ENCODE results near the gene ADAT1.

The ADAT1 gene, protein sequence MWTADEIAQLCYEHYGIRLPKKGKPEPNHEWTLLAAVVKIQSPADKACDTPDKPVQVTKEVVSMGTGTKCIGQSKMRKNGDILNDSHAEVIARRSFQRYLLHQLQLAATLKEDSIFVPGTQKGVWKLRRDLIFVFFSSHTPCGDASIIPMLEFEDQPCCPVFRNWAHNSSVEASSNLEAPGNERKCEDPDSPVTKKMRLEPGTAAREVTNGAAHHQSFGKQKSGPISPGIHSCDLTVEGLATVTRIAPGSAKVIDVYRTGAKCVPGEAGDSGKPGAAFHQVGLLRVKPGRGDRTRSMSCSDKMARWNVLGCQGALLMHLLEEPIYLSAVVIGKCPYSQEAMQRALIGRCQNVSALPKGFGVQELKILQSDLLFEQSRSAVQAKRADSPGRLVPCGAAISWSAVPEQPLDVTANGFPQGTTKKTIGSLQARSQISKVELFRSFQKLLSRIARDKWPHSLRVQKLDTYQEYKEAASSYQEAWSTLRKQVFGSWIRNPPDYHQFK

DNA sequence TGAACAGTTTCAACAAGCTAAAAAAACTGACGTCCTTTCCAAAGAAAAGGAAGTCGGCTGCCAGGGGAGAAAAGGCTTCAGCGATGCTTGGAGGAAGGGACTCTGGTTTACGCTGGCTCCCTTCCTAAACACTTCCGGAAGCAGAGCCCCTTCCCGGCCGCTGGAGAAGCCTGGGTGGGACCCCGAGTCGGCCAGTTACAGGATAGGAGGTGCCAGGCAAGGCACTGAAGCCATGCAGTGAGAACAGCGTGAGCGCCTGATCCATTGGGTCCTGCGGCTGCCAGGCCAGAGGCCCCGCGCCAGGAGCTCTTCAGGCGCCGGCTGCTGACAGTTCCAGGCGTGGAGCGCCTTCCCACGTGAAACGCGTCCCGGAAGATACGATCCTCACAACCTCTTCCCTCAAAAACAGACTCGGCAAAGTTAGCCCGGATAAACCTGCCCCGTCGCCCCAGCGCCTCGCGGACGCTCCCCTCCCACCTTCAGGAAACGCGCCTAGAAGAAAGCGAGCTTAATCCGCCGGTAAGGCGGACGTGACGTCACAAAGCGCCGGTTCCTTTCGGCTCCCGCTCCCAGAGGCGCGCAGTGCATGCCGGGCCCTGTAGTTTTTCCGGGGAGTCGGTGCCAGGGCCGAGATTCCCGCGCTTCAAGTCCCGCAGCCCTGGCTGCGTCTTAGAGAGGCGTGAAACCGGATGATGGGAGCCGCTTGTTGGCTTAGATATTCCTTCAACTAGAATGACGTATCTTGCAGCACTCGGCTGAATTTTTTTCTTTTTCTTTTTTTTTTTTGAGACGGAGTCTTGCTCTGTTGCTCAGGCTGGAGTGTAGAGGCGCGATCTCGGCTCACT, at the start of gene ADAT1:
TSS of gene ADAT1 (minus strand) at position 521 of the 845 bp plus-strand sequence. CDS start 2,482 bp downstream, outside the sequence.
- H3K36me3 ChIP-seq (ENCODE audit: control insufficient read depth, low read depth, low read length), result peaks cover 44% of the 10 kb centered on the region
- peak within 1 kb of the TSS; percentile 91 for H3K9ac ChIP-seq (ENCODE audit: low read length)
- peak within 1 kb of the TSS; percentile 85 for H3K4me3 ChIP-seq (ENCODE audit: low read length)
- no peaks in the 10 kb centered on the region for H3K9me3 ChIP-seq (ENCODE audit: control insufficient read depth, low read depth, low read length)
- H3K27ac ChIP-seq (ENCODE audit: low read length), result peak within 1 kb of the TSS; percentile 76
- H3K4me1 ChIP-seq (ENCODE audit: control insufficient read depth, low read depth, low read length), result no peaks in the 10 kb centered on the region
- no peaks in the 10 kb centered on the region for H3K27me3 ChIP-seq (ENCODE audit: control insufficient read depth, insufficient read depth, low read length)

DNA sequence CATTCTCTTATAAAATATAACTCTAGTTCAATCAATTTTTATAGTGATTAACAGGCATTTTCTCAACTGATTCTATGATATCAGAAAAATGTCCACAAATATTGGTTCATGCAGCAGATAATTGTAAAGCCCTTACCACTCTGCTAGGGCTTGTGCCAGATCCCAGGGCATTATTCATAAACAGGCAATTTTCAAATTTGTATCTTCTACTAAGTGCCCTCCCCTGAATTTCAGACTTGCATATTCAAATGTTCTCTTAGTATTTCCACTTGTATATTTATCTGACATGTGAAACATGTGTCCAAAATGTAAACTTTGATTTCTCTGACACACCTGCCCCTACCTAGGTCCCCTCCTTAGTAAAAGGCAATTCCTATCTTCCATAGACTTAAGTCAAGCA, 44.4 kb upstream of the ADAT1 start:
- H3K4me3 ChIP-seq (ENCODE audit: low read length), result no peak overlapping the region
- H3K36me3 ChIP-seq (ENCODE audit: control insufficient read depth, low read depth, low read length), result no peaks in the 10 kb centered on the region
- no peak overlapping the region for H3K27ac ChIP-seq (ENCODE audit: low read length)
- H3K9me3 ChIP-seq (ENCODE audit: control insufficient read depth, low read depth, low read length), result no peaks in the 10 kb centered on the region
- no peak overlapping the region for H3K9ac ChIP-seq (ENCODE audit: low read length)
- H3K27me3 ChIP-seq (ENCODE audit: control insufficient read depth, insufficient read depth, low read length), result no peaks in the 10 kb centered on the region
- no peaks in the 10 kb centered on the region for H3K4me1 ChIP-seq (ENCODE audit: control insufficient read depth, low read depth, low read length)

DNA sequence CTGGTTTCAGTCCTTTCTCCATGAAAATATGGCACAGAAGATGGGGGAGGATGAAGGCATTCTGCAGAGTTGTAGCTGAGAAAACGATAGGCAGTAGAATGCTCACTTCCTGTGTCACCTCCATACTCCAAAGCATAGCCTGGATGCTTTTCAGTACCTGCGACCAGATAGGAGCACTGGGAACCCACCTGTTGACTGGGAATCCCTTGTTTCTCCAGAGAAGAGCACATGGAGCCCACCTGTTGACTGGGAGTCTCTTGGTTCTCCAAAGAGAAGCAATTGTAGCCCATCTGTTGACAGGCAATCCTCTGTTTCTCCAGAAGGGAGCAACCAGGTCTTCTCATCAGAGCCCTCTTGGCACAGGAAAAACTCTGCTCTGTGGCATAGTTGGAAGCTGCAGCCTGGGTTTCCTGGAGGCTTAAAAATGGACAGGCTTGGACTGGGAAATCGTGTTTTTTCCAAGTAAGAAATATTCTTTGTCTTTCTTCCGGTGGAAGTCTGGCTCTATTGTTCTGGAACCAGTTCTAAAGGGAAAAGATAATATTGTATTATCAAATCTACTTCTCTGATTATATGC, 37.7 kb upstream of the ADAT1 start:
- Histone ChIP-seq H3K9ac (ENCODE audit: low read length) (no peak overlapping the region), H3K4me1 (ENCODE audit: control insufficient read depth, low read depth, low read length) (no peaks in the 10 kb centered on the region)

DNA sequence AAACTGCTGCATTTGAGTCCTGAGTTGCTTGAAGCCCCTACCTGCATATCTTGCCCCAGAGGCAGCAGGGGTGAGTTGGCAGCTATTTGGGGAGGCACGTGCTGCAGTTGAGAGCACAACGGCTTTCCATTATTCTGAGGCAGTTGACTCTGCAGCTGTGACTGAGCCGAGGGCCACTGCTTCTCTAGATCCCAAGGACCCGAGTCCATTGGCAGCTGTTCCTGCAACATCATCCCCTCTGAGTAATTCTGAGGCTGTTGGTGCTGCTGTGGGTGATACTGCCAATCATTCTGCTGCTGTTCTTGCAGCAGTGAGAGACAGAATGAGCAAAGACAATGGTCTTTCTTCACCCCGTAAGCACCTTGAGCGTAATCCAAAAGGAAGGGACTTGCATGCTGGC, 37.2 kb upstream of the ADAT1 start:
- H3K27me3 ChIP-seq (ENCODE audit: control insufficient read depth, insufficient read depth, low read length), result no peaks in the 10 kb centered on the region
- H3K9ac ChIP-seq (ENCODE audit: low read length), result no peak overlapping the region
- peaks cover 29% of the 10 kb centered on the region for H3K36me3 ChIP-seq (ENCODE audit: control insufficient read depth, low read depth, low read length)
- no peak overlapping the region for H3K27ac ChIP-seq (ENCODE audit: low read length)
- no peaks in the 10 kb centered on the region for H3K9me3 ChIP-seq (ENCODE audit: control insufficient read depth, low read depth, low read length)
- H3K4me1 ChIP-seq (ENCODE audit: control insufficient read depth, low read depth, low read length), result no peaks in the 10 kb centered on the region
- H3K4me3 ChIP-seq (ENCODE audit: low read length), result no peak overlapping the region

More for the DNA sequence above, 37.7 kb upstream of the ADAT1 start:
- Histone ChIP-seq H3K9me3 (ENCODE audit: control insufficient read depth, low read depth, low read length) (no peaks in the 10 kb centered on the region), H3K27me3 (ENCODE audit: control insufficient read depth, insufficient read depth, low read length) (no peaks in the 10 kb centered on the region), H3K27ac (ENCODE audit: low read length) (no peak overlapping the region), H3K36me3 (ENCODE audit: control insufficient read depth, low read depth, low read length) (peaks cover 24% of the 10 kb centered on the region), H3K4me3 (ENCODE audit: low read length) (no peak overlapping the region)

DNA sequence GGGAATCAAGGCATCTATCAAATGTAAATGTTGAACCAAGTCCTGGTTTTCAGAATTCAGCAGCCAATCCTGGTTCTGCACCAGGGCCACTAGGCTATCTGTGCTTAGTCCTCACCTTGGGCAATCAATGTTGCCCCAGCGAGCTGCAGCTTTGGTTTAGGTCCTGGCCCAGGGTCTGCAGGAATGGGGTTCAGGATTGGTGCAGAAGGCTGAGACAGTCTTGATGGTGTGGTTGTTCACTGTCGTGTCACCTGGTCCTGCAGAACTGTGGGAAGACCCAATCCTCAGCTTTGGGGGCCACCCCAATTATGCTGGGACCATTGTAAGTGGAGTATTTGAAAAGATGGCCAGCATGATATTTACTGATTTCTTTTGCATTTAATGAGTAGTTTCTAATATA, 35.1 kb upstream of the ADAT1 start:
- H3K9me3 ChIP-seq (ENCODE audit: control insufficient read depth, low read depth, low read length), result no peaks in the 10 kb centered on the region
- H3K27ac ChIP-seq (ENCODE audit: low read length), result no peak overlapping the region
- no peaks in the 10 kb centered on the region for H3K4me1 ChIP-seq (ENCODE audit: control insufficient read depth, low read depth, low read length)
- H3K4me3 ChIP-seq (ENCODE audit: low read length), result no peak overlapping the region
- no peaks in the 10 kb centered on the region for H3K27me3 ChIP-seq (ENCODE audit: control insufficient read depth, insufficient read depth, low read length)
- H3K36me3 ChIP-seq (ENCODE audit: control insufficient read depth, low read depth, low read length), result peaks cover 37% of the 10 kb centered on the region
- H3K9ac ChIP-seq (ENCODE audit: low read length), result no peak overlapping the region

DNA sequence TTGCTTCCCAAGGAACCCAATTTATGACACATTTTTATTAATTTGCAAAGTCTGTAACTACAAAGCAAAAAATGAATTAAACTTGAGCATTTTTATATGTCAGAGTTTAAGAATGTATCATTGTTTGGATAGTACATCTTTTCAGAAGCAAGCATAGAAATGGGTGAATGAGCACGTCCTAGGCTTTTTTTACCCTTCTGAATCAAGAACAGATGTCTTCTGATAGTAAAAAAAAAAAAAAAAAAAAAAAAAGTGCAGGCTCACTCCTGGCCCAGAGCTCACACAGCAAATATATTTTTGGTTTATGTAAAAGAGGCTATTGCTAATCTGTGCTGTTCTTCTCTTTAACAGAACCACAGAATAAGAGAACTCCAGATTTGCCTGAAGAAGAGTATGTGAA, 30.8 kb upstream of the ADAT1 start:
- Histone ChIP-seq H3K9me3 (ENCODE audit: control insufficient read depth, low read depth, low read length) (no peaks in the 10 kb centered on the region), H3K27me3 (ENCODE audit: control insufficient read depth, insufficient read depth, low read length) (no peaks in the 10 kb centered on the region), H3K4me1 (ENCODE audit: control insufficient read depth, low read depth, low read length) (peaks cover 4% of the 10 kb centered on the region), H3K9ac (ENCODE audit: low read length) (no peak overlapping the region), H3K36me3 (ENCODE audit: control insufficient read depth, low read depth, low read length) (peaks cover 37% of the 10 kb centered on the region), H3K27ac (ENCODE audit: low read length) (no peak overlapping the region), H3K4me3 (ENCODE audit: low read length) (no peak overlapping the region)

DNA sequence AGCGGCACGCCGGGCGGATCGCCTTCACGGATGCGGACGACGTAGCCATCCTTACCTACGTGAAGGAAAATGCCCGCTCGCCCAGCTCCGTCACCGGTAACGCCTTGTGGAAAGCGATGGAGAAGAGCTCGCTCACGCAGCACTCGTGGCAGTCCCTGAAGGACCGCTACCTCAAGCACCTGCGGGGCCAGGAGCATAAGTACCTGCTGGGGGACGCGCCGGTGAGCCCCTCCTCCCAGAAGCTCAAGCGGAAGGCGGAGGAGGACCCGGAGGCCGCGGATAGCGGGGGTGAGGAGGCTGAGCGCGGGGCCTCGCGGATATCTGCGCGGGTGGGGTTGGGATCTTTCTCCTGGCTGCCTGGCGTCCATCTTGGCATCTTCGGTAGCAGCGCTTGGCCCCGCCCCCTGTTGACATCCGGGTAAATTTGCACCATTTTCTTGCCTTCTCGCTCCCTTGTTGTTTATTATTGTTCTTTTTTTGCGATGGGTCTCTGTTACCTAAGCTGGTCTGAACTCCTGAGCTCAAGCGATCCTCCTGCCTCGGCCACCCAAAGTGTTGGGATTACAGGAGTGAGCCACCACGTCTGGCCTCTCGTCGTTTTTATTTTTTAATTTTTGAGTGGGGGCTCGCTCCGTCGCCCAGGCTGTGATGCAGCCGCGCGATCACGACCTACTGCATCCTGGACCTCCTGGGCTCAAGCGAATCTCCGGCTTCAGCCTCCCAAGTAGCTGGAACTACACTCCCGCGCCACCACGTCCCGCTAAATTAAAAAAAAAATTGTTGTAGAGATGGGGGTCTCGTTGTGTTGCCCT, 25.4 kb upstream of the ADAT1 start:
- peak overlapping the region; percentile 91 for H3K9ac ChIP-seq (ENCODE audit: low read length)
- peaks cover 22% of the 10 kb centered on the region for H3K36me3 ChIP-seq (ENCODE audit: control insufficient read depth, low read depth, low read length)
- H3K27ac ChIP-seq (ENCODE audit: low read length), result peak overlapping the region; percentile 86
- no peaks in the 10 kb centered on the region for H3K9me3 ChIP-seq (ENCODE audit: control insufficient read depth, low read depth, low read length)
- peak overlapping the region; percentile 97 for H3K4me3 ChIP-seq (ENCODE audit: low read length)
- H3K4me1 ChIP-seq (ENCODE audit: control insufficient read depth, low read depth, low read length), result peaks cover 4% of the 10 kb centered on the region
- no peaks in the 10 kb centered on the region for H3K27me3 ChIP-seq (ENCODE audit: control insufficient read depth, insufficient read depth, low read length)

DNA sequence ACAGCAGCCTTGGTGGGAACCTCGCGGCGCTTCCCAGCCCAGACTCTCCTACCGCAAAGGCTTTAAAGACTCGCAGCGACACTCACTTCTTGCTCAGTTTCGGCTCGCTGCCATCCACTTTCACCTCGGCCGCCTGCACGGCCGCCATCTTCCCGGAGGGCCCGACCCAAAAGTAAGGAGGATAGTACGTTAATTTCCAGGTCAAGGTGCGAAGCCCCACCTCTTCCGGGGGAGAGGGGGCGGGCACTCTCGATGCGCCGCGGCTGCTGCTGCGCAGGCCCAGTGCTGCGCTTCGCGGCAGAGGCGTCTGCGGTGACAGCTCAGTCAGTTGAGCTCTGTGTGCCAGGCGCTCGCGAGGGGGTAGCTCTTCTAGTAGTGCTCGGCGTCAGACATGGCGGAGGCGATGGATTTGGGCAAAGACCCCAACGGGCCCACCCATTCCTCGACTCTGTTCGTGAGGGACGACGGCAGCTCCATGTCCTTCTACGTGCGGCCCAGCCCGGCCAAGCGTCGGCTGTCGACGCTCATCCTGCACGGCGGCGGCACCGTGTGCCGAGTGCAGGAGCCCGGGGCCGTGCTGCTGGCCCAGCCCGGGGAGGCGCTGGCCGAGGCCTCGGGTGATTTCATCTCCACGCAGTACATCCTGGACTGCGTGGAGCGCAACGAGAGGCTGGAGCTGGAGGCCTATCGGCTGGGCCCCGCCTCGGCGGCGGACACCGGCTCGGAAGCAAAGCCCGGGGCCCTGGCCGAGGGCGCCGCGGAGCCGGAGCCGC, 24.6 kb upstream of the ADAT1 start, which contains the start of the genes KARS1 and TERF2IP:
TSS of gene KARS1 (minus strand) at position 174 of the 773 bp plus-strand sequence. CDS start at position 148, 26 bp downstream.
TSS of gene TERF2IP (plus strand) at position 282 of the 773 bp plus-strand sequence. CDS start at position 392, 110 bp downstream.
- Histone ChIP-seq H3K36me3 (ENCODE audit: control insufficient read depth, low read depth, low read length) (peaks cover 27% of the 10 kb centered on the region), H3K27ac (ENCODE audit: low read length) (peak within 1 kb of the TSS; percentile 86), H3K9ac (ENCODE audit: low read length) (peak within 1 kb of the TSS; percentile 91), H3K9me3 (ENCODE audit: control insufficient read depth, low read depth, low read length) (no peaks in the 10 kb centered on the region), H3K27me3 (ENCODE audit: control insufficient read depth, insufficient read depth, low read length) (no peaks in the 10 kb centered on the region), H3K4me3 (ENCODE audit: low read length) (peak within 1 kb of the TSS; percentile 97), H3K4me1 (ENCODE audit: control insufficient read depth, low read depth, low read length) (peaks cover 4% of the 10 kb centered on the region)

DNA sequence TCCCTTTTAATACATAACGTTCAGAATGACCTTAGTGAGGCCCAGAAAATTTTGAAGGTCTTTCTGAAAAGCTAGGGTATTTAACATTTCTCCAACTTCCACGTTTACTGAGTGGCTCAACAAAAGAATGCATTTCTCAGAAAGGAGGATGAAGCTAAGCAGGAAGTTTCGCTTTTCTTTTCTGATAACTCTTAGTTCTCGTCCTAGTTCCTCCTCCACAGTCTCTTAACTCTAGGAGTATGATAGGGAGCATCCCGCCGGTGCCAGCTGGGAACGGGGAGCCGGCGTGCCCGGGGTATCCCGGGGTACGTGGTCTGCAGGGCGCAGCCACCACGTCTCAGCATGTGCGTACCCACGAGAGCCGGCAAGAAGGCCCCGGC, 24.0 kb upstream of the ADAT1 start:
- Histone ChIP-seq H3K27ac (ENCODE audit: low read length) (peak overlapping the region; percentile 69), H3K36me3 (ENCODE audit: control insufficient read depth, low read depth, low read length) (peaks cover 31% of the 10 kb centered on the region), H3K4me1 (ENCODE audit: control insufficient read depth, low read depth, low read length) (peaks cover 4% of the 10 kb centered on the region)

More for the DNA sequence above, 24.0 kb upstream of the ADAT1 start:
- H3K9ac ChIP-seq (ENCODE audit: low read length), result peak overlapping the region; percentile 91
- no peaks in the 10 kb centered on the region for H3K9me3 ChIP-seq (ENCODE audit: control insufficient read depth, low read depth, low read length)
- no peaks in the 10 kb centered on the region for H3K27me3 ChIP-seq (ENCODE audit: control insufficient read depth, insufficient read depth, low read length)
- H3K4me3 ChIP-seq (ENCODE audit: low read length), result peak overlapping the region; percentile 97

Measured in iPS-18a (cell line).